ENCODE results near the gene CAND1. TPM values are rescaled to one million over a fixed set of nuclear protein-coding genes. Genes with fewer than 3 reads are reported as not detected.

The CAND1 gene
- total RNA-seq, 1 experiment from 2014 or later: 230 TPM

DNA sequence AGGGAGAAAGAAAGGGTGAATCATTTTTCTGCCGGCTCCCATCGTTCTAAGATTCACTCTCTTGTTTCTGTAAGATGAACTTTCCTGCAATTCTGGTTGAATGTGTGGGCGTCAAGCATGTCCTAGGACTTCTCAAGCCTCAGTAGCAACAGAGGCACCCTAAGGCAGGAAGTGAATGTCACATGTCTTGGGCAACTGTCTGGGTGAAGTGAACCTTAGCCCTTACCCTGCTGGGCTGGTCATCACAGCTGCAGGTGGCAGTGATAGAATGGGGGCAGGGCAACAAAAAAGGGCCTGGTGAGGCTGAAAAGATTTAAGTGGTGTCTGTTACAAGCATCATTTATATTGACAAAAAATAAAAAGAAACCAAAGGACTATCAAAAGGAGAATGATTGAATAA lies 45.9 kb upstream of the CAND1 start:
- H2BK15ac ChIP-seq (ENCODE audit: low read depth, low read length): no peak overlapping the region
- no peak overlapping the region for H3K4me3 Mint-ChIP-seq
- no peak overlapping the region for H4K91ac ChIP-seq (ENCODE audit: insufficient read length, low read depth, low read length)
- no CpG with 5 or more reads among the region's 3 CpGs for WGBS (ENCODE audit: extremely low coverage, insufficient read length, low lambda C conversion rate)
- no peak overlapping the region for H2AK5ac ChIP-seq (ENCODE audit: insufficient read length, low read length)
- H3K79me2 ChIP-seq (ENCODE audit: insufficient read depth, low read length): no peaks in the 10 kb centered on the region
- TF ChIP-seq, protein P1, sequence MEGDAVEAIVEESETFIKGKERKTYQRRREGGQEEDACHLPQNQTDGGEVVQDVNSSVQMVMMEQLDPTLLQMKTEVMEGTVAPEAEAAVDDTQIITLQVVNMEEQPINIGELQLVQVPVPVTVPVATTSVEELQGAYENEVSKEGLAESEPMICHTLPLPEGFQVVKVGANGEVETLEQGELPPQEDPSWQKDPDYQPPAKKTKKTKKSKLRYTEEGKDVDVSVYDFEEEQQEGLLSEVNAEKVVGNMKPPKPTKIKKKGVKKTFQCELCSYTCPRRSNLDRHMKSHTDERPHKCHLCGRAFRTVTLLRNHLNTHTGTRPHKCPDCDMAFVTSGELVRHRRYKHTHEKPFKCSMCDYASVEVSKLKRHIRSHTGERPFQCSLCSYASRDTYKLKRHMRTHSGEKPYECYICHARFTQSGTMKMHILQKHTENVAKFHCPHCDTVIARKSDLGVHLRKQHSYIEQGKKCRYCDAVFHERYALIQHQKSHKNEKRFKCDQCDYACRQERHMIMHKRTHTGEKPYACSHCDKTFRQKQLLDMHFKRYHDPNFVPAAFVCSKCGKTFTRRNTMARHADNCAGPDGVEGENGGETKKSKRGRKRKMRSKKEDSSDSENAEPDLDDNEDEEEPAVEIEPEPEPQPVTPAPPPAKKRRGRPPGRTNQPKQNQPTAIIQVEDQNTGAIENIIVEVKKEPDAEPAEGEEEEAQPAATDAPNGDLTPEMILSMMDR (conservative IDR thresholded peaks at IDR 0.05): no peak
- no peak overlapping the region for H3K9ac ChIP-seq (ENCODE audit: extremely low read depth, insufficient read length, low read length)
- H3K4ac ChIP-seq (ENCODE audit: low read depth, low read length): no peak overlapping the region
- no peak overlapping the region for H3K23ac ChIP-seq (ENCODE audit: insufficient read length, low read depth, low read length)
- H4K5ac ChIP-seq (ENCODE audit: insufficient read length, low read depth, low read length): no peak overlapping the region
- no peak overlapping the region; a peak in 1 of 7 replicates for H3K27ac Mint-ChIP-seq
- no peak overlapping the region for H3K27ac ChIP-seq (ENCODE audit: insufficient read length, low read depth, low read length)
- H2BK20ac ChIP-seq (ENCODE audit: low read depth, low read length, poor library complexity, severe bottlenecking): no peak overlapping the region
- peaks cover 2% of the 10 kb centered on the region for H3K27me3 Mint-ChIP-seq (ENCODE audit: low read depth)
- H3K79me1 ChIP-seq (ENCODE audit: insufficient read depth, low read depth, low read length, poor library complexity, severe bottlenecking): no peaks in the 10 kb centered on the region
- H3K36me3 Mint-ChIP-seq (ENCODE audit: insufficient read depth in 1 of 3, low read depth in 3 of 3): peaks cover 0 to 2% (median 0%) of the 10 kb centered on the region in 3 experiments; a peak in 1 of 7 replicates
- H3K4me2 ChIP-seq (ENCODE audit: insufficient read depth, insufficient read length, low read length): no peak overlapping the region
- H3K9me3 ChIP-seq (ENCODE audit: control insufficient read depth, low read depth, low read length): no peaks in the 10 kb centered on the region
- H3K27me3 ChIP-seq (ENCODE audit: insufficient read depth, low read length): no peaks in the 10 kb centered on the region
- no peak overlapping the region for H3K56ac ChIP-seq (ENCODE audit: insufficient read length, low read depth, low read length)
- H3K23me2 ChIP-seq (ENCODE audit: insufficient read length, low read depth, low read length, poor library complexity, severe bottlenecking): no peaks in the 10 kb centered on the region
- no peaks in the 10 kb centered on the region for H3K4me1 ChIP-seq (ENCODE audit: insufficient read depth, low read length)
- H4K20me1 ChIP-seq (ENCODE audit: control insufficient read depth, insufficient read depth, insufficient read length): no peaks in the 10 kb centered on the region
- H2BK120ac ChIP-seq (ENCODE audit: low read depth, low read length, poor library complexity, severe bottlenecking): no peak overlapping the region
- no peak overlapping the region for H4K8ac ChIP-seq (replicated peaks; ENCODE audit: insufficient read length, low read depth, low read length)
- no peak for DNase-seq
- no peak overlapping the region for H2BK12ac ChIP-seq (ENCODE audit: insufficient read length, low read depth, low read length)
- no peak overlapping the region for H3K18ac ChIP-seq (ENCODE audit: insufficient read length, low read depth, low read length)
- H3K9me3 Mint-ChIP-seq: no peaks in the 10 kb centered on the region; a peak in 3 of 5 replicates
- H2BK5ac ChIP-seq (ENCODE audit: insufficient read length, low read length): no peak overlapping the region
- peaks cover 7 to 10% of the 10 kb centered on the region in 2 experiments for H3K4me1 Mint-ChIP-seq
- no peak overlapping the region for H3T11ph ChIP-seq (ENCODE audit: low read length)
- H3K14ac ChIP-seq (ENCODE audit: insufficient read depth, low read length): no peak overlapping the region
- H2AFZ ChIP-seq (ENCODE audit: low read length): no peak overlapping the region

Data from H9 (cell line).